Daoy (cell line): ENCODE results near the gene SPPL2B. TPM values are rescaled to one million over a fixed set of nuclear protein-coding genes. Genes with fewer than 3 reads are reported as not detected.
"Not testable (repeated sequence)": the region's sequence is repeated elsewhere in the genome, so short reads cannot be mapped to it uniquely, and the experiment has no call there.

Source experiments
- DNase-seq: peaks from one replicate; pipeline ENCODE4 v3.0.0-alpha.2; 2015; ENCODE audit warnings: low read depth
- total RNA-seq: library from RNA; depleted of rRNA; stranded (reverse); fragments of >200 nt; shearing (Covaris generic); gene quantifications from 2 replicates; pipeline ENCODE4 v1.2.3, GENCODE V29; 2014; rRNA removed

The SPPL2B gene
- total RNA-seq, 1 experiment from 2014 or later = 24.4 TPM

DNA sequence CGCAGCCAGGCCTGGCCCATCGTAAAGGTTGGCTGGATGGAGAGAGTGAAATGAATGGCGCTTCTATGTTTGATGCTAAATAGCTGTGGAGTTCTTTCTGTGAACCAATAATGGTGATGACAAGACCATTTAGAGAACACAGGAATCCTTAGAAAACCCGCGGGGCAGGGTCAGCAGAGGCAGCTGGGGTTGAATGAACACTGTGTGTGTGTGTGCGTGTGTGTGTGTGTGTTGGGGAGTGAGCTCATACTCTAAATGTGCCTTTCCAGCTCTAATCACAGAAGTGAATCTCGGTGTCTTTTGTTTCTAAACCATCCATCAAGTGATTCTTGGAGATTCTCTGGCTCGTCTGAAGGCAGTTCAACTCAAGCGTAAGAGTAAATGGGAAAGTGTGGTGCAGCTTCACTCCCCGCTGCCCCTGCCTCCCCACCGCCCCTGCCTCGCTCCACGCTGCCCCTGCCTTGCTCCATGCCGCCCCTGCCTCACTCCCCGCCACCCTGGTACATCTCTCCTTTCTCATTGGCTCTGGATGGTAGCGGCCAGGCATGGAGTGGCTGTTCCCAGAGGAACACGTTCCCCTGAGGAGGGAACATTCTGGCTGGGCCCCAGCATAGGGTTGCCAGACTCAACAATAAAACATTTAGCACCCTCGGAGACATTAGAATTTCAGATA lies 52.8 kb downstream of the SPPL2B start:
- no peak for DNase-seq

DNA sequence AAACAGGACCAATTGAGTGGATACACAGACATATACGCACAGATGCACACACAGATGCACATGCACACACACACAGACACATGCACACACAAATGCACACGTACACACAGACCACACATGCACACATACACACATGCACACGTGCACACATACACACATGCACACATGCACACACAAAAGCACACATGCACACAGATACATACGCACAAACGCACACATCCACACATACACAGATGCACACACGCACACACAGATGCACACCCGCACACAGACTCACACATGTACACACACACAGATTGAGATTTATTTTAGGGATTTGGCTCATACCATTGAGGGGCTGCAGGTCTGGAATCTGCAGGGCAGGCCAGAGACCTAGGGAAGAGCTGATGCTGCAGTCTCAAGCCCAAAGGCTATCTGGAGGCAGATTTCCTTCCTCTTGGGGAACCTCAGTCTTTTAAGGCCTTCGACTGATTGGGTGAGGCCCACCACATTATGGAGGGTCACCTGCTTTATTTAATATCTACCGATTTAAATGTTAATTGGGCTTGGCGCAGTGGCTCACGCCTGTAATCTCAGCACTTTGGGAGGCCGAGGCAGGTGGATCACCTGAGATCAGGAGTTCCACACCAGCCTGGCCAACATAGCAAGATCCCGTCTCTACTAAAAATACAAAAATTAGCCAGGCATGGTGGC lies 54.2 kb downstream of the SPPL2B start:
- DNase-seq = no peak

DNA sequence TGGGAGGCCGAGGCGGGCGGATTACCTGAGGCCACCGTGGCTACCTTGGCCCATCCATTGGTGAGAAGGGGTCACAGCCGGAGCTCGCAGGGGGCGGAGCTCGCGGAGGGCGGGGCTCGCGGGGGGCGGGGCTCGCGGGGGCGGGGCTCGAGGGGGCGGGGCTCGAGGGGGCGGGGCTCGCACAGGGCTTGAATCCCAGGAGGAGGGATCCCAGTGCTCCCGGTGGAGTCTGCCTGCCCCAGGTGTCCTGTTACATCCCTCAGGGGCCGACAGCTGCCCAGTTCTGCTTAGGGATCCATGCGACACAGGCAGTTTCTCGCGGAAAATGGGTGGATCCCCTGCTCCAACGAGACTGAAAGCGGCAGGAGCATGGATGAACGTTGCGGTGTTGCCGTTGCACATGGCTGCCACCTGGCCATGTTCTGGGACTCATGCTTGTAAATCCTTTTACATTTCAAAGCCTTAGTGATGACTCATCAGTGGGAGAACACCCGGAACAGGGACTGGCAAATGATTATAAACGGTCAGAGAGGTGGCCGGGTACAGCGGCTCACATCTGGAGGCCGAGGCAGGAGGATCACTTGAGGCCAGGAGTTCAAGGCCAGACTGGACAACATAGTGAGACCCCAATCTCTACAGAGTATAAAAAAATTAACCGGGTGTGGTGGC lies 56.7 kb downstream of the SPPL2B start:
- DNase-seq = peak; percentile 89

DNA sequence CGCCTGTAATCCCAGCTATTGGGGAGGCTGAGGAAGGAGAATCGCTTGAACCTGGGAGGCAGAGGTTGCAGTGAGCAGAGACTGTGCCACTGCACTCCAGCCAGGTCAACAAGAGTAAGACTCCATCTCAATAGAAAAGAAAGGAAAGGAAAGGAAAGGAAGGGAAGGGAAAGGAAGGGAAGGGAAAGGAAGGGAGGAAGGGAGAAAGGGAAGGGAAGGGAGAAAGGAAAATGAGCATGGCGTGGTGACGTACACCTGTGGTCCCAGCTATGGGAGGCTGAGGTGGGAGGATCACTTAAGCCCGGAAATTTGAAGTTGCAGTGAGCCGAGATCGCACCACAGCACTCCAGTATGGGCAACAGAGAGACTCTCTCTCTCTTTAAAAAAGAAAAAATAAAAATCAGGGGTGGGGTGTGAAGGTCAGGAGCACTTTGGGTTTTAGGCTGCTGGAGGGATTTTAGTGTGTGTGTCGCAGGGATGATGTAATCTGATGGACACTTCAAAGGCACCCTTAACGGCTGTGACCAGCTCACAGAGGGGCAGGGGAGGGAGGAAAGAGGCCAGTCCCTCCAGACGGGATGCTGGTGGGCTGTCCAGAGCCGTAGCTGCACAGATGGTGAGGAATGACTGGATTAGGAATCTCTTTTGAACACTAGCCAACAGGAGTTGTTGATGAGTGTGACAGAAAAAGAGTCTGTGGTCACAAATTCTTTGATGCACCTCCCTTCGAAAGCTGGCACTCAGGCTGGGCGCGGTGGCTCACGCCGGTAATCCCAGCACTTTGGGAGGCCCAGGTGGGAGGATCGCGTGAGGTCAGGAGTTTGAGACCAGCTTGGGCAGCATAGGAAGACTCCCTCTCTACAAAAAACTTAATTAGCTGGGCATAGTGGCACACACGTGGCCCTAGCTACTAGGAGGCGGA lies 59.1 kb downstream of the SPPL2B start:
- no peak for DNase-seq

DNA sequence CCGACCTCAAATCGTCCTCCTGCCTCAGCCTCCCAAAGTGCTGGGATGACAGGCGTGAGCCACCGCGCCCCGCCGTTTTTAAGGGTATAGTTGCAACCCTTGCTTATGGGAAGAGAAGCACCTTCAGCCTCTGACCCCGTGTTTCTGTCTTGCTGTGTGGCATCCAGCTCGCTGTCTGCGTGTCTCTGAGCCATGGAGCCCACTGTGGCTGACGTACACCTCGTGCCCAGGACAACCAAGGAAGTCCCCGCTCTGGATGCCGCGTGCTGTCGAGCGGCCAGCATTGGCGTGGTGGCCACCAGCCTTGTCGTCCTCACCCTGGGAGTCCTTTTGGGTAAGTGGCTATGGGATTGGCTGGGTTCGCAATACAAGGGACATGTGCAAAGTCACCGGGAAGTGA lies 61.1 kb downstream of the SPPL2B start:
- DNase-seq = no peak

DNA sequence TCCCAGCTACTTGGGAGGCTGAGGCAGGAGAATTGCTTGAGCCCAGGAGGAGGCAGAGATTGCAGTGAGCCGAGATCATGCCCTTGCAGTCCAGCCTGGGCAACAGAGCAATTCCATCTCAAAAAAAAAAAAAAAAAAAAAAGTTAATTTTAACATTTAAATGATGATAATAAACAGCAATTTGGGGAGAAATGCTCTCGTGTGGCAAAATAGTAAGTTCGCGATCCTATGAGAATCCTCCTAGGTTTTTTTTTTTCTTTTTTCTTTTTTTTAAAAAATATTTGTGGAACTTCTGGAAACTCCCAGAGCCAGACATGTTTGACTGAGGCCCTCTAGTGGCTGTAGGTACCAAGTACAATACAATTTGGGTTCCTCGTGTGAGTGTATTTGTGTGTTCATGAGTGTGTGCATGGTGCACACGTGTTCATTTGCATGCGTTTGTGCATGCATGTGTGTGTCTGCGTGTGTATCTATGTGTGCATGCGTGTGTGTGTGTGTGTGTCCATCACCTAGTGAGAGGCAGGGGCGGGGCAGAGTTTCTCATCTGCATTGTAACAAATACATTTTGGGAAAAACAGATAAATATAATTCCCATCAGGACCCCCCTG lies 62.7 kb downstream of the SPPL2B start:
- DNase-seq = peak; percentile 59

DNA sequence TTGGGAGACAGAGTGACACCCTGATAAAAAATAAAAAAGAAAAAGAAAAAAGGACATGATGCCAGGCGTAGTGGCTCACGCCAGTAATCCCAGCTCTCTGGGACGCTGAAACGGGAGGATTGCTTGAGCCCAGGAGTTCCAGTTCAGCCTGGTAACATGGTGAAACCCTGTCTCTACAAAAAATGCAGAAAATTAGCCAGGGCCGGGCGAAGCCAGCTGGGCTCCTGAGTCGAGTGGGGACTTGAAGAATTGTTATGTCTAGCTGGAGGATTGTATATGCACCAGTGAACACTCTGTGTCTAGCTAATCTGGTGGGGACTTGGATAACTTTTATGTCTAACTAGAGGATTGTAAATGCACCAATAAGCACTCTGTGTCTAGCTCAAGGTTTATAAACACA lies 63.9 kb downstream of the SPPL2B start:
- no peak for DNase-seq

DNA sequence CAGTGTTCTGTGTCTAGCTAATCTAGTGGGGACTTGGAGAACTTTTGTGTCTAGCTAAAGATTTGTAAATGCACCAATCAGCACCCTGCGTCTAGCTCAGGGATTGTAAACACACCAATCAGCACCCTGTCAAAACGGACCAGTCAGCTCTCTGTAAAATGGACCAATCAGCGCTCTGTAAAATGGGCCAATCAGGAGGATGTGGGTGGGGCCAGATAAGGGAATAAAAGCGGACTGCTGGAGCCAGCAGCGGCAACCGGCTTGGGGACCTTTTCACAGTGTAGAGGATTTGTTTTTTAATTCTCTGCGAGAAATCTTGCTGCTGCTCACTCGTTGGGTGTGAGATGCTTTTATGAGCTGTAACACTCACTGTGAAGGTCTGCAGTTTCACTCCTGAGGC lies 64.4 kb downstream of the SPPL2B start:
- not testable (repeated sequence) for DNase-seq

DNA sequence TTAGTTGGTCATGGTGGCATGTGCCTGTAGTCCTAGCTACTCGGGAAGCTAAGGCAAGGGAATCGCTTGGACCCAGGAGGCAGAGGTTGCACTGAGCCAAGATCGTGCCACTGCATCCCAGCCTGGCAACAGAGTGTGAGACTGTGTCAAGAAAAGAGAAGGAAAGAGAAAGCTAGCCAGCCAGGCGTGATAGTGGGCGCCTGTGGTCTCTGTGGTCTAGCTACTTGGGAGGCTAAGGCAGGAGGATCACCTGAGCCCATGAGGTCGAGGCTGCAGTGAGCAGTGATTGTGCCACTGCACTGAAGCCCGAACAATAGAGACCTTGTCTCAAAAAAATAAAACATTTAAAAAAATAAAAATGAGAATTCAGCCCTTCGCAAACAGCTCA lies 65.6 kb downstream of the SPPL2B start:
- no peak for DNase-seq

DNA sequence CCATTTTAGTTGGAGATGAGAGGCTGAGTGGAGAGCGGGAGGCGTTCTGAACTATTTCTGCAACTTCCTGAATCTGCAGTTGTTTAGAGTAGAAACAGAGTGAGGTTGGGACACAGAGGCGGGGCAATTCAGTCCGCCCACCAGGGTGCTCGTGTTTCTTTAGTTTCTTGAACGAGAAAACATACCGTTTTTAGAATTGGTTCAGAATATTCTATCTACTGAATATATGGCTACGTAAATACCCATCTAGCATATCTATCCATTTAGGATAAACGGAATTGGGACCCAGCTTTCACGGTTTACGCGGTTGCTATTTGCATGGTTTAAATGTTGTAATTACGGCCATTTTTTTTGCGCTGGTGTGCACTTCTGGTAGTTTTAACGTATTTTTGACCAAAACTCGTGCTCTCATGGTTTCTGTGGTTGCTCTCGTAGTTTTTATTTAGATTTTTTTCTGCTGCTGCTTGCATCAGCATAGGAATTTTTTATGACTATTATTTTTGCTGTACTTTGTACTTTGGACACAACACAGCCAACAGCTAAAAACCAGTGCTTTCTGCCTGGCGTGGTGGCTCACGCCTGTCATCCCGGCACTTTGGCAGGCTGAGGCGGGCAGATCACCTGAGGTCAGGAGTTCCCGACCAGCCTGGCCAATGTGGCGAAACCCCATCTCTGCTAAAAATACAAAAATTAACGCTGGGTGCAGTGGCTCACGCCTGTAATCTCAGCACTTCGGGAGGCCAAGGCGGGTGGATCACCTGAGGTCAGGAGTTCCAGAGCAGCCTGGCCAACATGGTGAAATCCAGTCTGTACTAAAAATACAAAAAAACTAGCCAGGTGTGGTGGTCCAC lies 66.2 kb downstream of the SPPL2B start:
- DNase-seq = no peak

DNA sequence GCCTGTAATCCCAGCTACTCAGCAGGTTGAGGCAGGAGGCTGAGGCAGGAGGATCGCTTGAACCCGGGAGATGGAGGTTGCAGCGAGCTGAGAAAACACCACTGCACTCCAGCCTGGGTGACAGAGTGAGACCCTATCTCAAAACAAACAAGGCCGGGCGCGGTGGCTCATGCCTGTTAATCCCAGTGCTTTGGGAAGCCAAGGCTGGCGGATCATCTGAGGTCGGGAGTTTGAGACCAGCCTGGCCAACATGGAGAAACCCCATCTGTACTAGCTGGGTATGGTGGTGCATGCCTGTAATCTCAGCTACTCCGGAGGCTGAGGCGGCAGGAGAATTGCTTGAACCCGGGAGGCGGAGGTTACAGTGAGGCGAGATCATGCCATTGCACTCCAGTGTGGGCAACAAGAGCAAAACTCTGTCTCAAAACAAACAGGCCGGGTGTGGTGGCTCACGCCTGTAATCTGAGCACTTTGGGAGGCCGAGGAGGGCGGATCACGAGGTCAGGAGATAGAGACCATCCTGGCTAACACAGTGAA lies 66.9 kb downstream of the SPPL2B start:
- DNase-seq = not testable (repeated sequence)

DNA sequence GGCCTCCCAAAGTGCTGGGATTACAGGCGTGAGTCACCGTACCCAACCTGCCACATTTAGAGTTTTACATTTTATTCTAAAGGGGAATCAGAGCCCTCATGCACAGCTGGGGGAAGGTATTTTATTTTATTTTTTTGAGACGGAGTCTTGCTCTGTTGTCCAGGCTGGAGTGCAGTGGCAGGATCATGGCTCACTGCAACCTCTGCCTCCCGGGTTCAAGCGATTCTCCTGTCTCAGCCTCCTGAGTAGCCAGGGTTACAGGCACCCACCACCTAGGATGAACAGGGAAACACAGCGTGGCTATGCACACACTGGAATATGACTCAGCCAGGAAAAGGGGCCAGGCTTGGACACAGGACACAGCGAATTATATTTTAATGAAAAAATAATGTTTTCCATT lies 68.7 kb downstream of the SPPL2B start:
- not testable (repeated sequence) for DNase-seq

DNA sequence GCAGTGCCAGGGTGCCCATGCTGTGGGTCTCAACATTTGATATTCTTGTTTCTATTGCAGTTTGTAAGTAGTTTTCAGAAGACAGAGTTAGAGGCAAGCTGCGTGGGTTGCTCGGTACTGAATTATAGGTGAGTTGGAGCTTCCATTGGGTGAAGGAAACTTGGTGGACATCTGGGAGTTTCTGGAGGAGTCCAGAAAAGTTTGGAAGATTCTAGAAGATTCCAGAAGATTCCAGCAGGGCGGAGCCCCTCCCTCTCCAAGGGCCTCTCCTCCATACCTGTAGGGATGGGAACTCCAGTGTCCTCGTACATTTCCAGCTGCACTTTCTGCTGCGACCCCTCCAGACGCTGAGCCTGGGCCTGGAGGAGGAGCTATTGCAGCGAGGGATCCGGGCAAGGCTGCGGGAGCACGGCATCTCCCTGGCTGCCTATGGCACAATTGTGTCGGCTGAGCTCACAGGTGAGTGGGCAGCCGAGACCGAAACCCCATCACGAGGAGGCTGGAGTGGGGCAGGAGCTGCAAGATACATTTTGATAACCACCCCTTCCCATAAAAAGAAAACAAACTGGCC lies 70.3 kb downstream of the SPPL2B start:
- DNase-seq = no peak

DNA sequence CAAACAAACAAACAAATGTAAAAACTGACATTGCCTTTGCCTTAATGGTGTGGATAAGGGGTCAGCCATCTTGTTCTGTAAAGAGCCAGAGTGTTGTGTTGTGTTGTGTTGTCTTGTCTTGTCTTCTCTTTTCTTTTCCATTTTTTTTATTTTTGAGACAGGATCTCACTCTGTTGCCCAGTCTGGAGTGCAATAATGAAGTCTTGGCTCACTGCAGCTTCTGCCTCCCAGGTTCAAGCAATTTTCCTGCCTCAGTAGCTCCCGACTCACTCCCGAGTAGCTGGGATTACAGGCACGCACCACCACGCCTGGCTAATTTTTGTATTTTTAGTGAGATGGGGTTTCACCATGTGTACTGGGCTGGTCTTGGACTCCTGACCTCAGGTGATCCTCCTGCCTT lies 71.1 kb downstream of the SPPL2B start:
- no peak for DNase-seq

Other genes with a start within 250 kb of the SPPL2B start
- 11.1 and 13.5 TPM in 2 replicates for gene MOB3A, start 232.4 kb upstream of the SPPL2B start, total RNA-seq
- gene IZUMO4, start 231.8 kb upstream of the SPPL2B start, total RNA-seq = not detected in 2 replicates
- gene AP3D1, start 177.1 kb upstream of the SPPL2B start, total RNA-seq = 79.0 and 93.3 TPM in 2 replicates
- 5.0 and 10.8 TPM in 2 replicates for gene DOT1L, start 164.8 kb upstream of the SPPL2B start, total RNA-seq
- 70.9 and 101 TPM in 2 replicates for gene PLEKHJ1, start 92.4 kb upstream of the SPPL2B start, total RNA-seq
- 26.3 and 47.7 TPM in 2 replicates for gene SF3A2, start 91.9 kb upstream of the SPPL2B start, total RNA-seq
- gene AMH, start 79.4 kb upstream of the SPPL2B start, total RNA-seq = 0.51 and 2.2 TPM in 2 replicates
- gene JSRP1, start 72.3 kb upstream of the SPPL2B start, total RNA-seq = 1.6 TPM in 1 of 2 replicates, not detected in the other
- not detected in 2 replicates for gene PEAK3, start 46.5 kb upstream of the SPPL2B start, total RNA-seq
- gene LINGO3, start 20.5 kb upstream of the SPPL2B start, total RNA-seq = 0.23 and 0.24 TPM in 2 replicates
- gene LSM7, start 98 bp upstream of the SPPL2B start, total RNA-seq = 363 and 380 TPM in 2 replicates
- not detected in 2 replicates for gene TMPRSS9, start 31.6 kb downstream of the SPPL2B start, total RNA-seq
- 54.0 and 56.3 TPM in 2 replicates for gene TIMM13, start 98.9 kb downstream of the SPPL2B start, total RNA-seq
- gene LMNB2, start 128.3 kb downstream of the SPPL2B start, total RNA-seq = 207 and 209 TPM in 2 replicates
- gene GADD45B, start 147.4 kb downstream of the SPPL2B start, total RNA-seq = 70.5 and 85.9 TPM in 2 replicates